Neural cell (in vitro differentiated cells): ENCODE results near the gene CKLF. TPM values are rescaled to one million over a fixed set of nuclear protein-coding genes. Genes with fewer than 3 reads are reported as not detected.

Experiments used
- H2AFZ ChIP-seq: fragments of 200-600, 300-800 bp; sonication (generic), shearing (Covaris generic); 2 replicates; pipeline ENCODE4 v1.6.0; 2014; ENCODE audit warnings: low read depth, mild to moderate bottlenecking, antibody characterized with exemption, low read length, moderate library complexity
- H3F3A ChIP-seq: fragments of 200-600 bp; shearing (Covaris generic); 2 replicates; pipeline ENCODE4 v1.6.1; 2016; ENCODE audit warnings: mild to moderate bottlenecking, moderate library complexity, mixed read lengths, antibody characterized with exemption, low read length; ENCODE audit not compliant: insufficient read depth, poor library complexity, severe bottlenecking
- H3K27ac ChIP-seq: fragments of 200-600, 300-800 bp; sonication (generic), shearing (Covaris generic); 2 replicates; pipeline ENCODE4 v1.5.1; 2014; ENCODE audit warnings: mild to moderate bottlenecking, low read length, moderate library complexity
- H3K27me3 ChIP-seq: fragments of 300-800, 200-600 bp; sonication (generic), shearing (Covaris generic); 2 replicates; pipeline ENCODE4 v1.6.0; 2014; ENCODE audit warnings: mild to moderate bottlenecking, low read depth, low read length, moderate library complexity; ENCODE audit not compliant: insufficient read depth
- H3K36me3 ChIP-seq: fragments of 300-800, 200-600 bp; sonication (generic), shearing (Covaris generic); 2 replicates; pipeline ENCODE4 v1.5.1; 2014; ENCODE audit warnings: mild to moderate bottlenecking, antibody characterized with exemption, low read length, moderate library complexity; ENCODE audit not compliant: insufficient read depth
- H3K4me2 ChIP-seq: fragments of 300-800, 200-600 bp; sonication (generic), shearing (Covaris generic); 2 replicates; pipeline ENCODE4 v1.6.0; 2014; ENCODE audit warnings: mild to moderate bottlenecking, low read length
- H3K4me3 ChIP-seq: fragments of 300-800, 200-600 bp; sonication (generic), shearing (Covaris generic); 2 replicates; pipeline ENCODE4 v1.5.1; 2014; ENCODE audit warnings: mild to moderate bottlenecking, low read length, moderate library complexity
- H3K79me2 ChIP-seq: fragments of 200-600 bp; shearing (Covaris generic); replicated peaks from 2 replicates; pipeline ENCODE4 v1.6.0; 2014; ENCODE audit warnings: mild to moderate bottlenecking, low read length, moderate library complexity; ENCODE audit not compliant: insufficient read depth
- H3K9ac ChIP-seq: fragments of 300-800, 200-600 bp; sonication (generic), shearing (Covaris generic); 2 replicates; pipeline ENCODE4 v1.6.1; 2016; ENCODE audit warnings: mild to moderate bottlenecking, low read length, mixed read lengths
- H3K9me2 ChIP-seq: fragments of 200-600 bp; shearing (Covaris generic); 2 replicates; pipeline ENCODE4 v1.6.1; 2016; ENCODE audit warnings: mild to moderate bottlenecking, low read length, mixed read lengths; ENCODE audit not compliant: insufficient read depth
- H3K9me3 ChIP-seq: fragments of 200-600, 300-800 bp; sonication (generic), shearing (Covaris generic); 2 replicates; pipeline ENCODE4 v1.6.1; 2016; ENCODE audit warnings: mild to moderate bottlenecking, mixed run types, low read length, moderate library complexity, mixed read lengths
- H4K20me1 ChIP-seq: fragments of 200-600 bp; shearing (Covaris generic); 2 replicates; pipeline ENCODE4 v1.6.1; 2016; ENCODE audit warnings: mild to moderate bottlenecking, mixed run types; ENCODE audit not compliant: insufficient read depth
- CTCF ChIP-seq: fragments of 450-650 bp; IDR thresholded peaks from 2 replicates; pipeline ENCODE4 v1.5.1; 2014; ENCODE audit warnings: antibody characterized with exemption, mild to moderate bottlenecking, moderate library complexity; ENCODE audit not compliant: poor library complexity, severe bottlenecking
- EP300 ChIP-seq: fragments of 450-650 bp; conservative IDR thresholded peaks from 2 replicates; pipeline ENCODE4 v1.6.1; 2014; ENCODE audit warnings: antibody characterized with exemption, mild to moderate bottlenecking, moderate library complexity; ENCODE audit not compliant: poor library complexity, severe bottlenecking
- EZH2 ChIP-seq: fragments of 200-600, 300-800 bp; shearing (Covaris generic), sonication (generic); IDR thresholded peaks from 2 replicates; pipeline ENCODE4 v1.6.1; 2014; ENCODE audit warnings: antibody characterized with exemption, low read length, borderline replicate concordance, mild to moderate bottlenecking; ENCODE audit not compliant: insufficient read depth, poor library complexity, severe bottlenecking
- MXI1 ChIP-seq: fragments of 450-650 bp; conservative IDR thresholded peaks from 2 replicates; pipeline ENCODE4 v1.6.1; 2014; ENCODE audit warnings: antibody characterized with exemption, mild to moderate bottlenecking; ENCODE audit not compliant: poor library complexity, severe bottlenecking
- POLR2AphosphoS5 ChIP-seq: IDR thresholded peaks from 2 replicates; pipeline ENCODE4 v1.6.1; 2012
- RAD21 ChIP-seq: fragments of 450-650 bp; conservative IDR thresholded peaks from 2 replicates; pipeline ENCODE4 v1.6.1; 2014; ENCODE audit warnings: antibody characterized with exemption, mild to moderate bottlenecking, moderate library complexity
- REST ChIP-seq: IDR thresholded peaks from 2 replicates; pipeline ENCODE4 v1.6.1; 2012; ENCODE audit warnings: borderline replicate concordance
- SMC3 ChIP-seq: fragments of 450-650 bp; conservative IDR thresholded peaks from 2 replicates; pipeline ENCODE4 v1.6.1; 2014; ENCODE audit warnings: antibody characterized with exemption, mild to moderate bottlenecking, moderate library complexity; ENCODE audit not compliant: poor library complexity
- TAF1 ChIP-seq: IDR thresholded peaks from 2 replicates; pipeline ENCODE4 v1.6.1; 2012; ENCODE audit warnings: low read depth
- polyA plus RNA-seq: library from polyadenylated mRNA; depleted of rRNA; stranded (reverse); fragments of >200 nt; gene quantifications from 2 replicates; pipeline ENCODE4 v1.2.3, GENCODE V29; 2014

The CKLF gene
- polyA plus RNA-seq, 1 donor from 2014 or later = 40.8 TPM

- Histone ChIP-seq H3K9me2 (no peaks in the 10 kb centered on the region), H4K20me1 (no peaks in the 10 kb centered on the region), H3K4me3 (no peak overlapping the region), H3K9ac (no peak overlapping the region), H2AFZ (no peak overlapping the region), H3K79me2 (no peaks in the 10 kb centered on the region), H3K36me3 (no peaks in the 10 kb centered on the region), H3K9me3 (no peaks in the 10 kb centered on the region), H3K27ac (no peak overlapping the region), H3K4me2 (no peak overlapping the region), H3F3A (no peaks in the 10 kb centered on the region), H3K27me3 (no peaks in the 10 kb centered on the region)
- TF ChIP-seq EZH2 (no peak), SMC3 (no peak), EP300 (no peak), CTCF (no peak), MXI1 (no peak), POLR2AphosphoS5 (no peak), TAF1 (no peak), RAD21 (no peak), REST (no peak)
Measured at GRCh38 chr16:66534376-66534799, 18.0 kb upstream of the CKLF start.

GRCh38 chr16:66536525-66536924 lies 15.9 kb upstream of the CKLF start:
- no peaks in the 10 kb centered on the region for H4K20me1 ChIP-seq
- no peaks in the 10 kb centered on the region for H3F3A ChIP-seq
- no peak overlapping the region for H3K4me2 ChIP-seq
- H3K27ac ChIP-seq = no peak overlapping the region
- H3K79me2 ChIP-seq = no peaks in the 10 kb centered on the region
- TF ChIP-seq MXI1 (no peak), EP300 (no peak), SMC3 (no peak), RAD21 (no peak)
- H2AFZ ChIP-seq = no peak overlapping the region
- no peaks in the 10 kb centered on the region for H3K36me3 ChIP-seq
- H3K27me3 ChIP-seq = no peaks in the 10 kb centered on the region
- no peaks in the 10 kb centered on the region for H3K9me2 ChIP-seq
- no peaks in the 10 kb centered on the region for H3K9me3 ChIP-seq
- H3K9ac ChIP-seq = no peak overlapping the region
- H3K4me3 ChIP-seq = no peak overlapping the region

- TF ChIP-seq POLR2AphosphoS5 = no peak
- TF ChIP-seq RAD21 = no peak
- no peak for TF ChIP-seq SMC3
- no peak for TF ChIP-seq REST
- no peak for TF ChIP-seq TAF1
- no peak for TF ChIP-seq MXI1
- no peak for TF ChIP-seq EP300
- TF ChIP-seq EZH2 = no peak
- TF ChIP-seq CTCF = no peak
- Histone ChIP-seq H3F3A (no peaks in the 10 kb centered on the region), H3K79me2 (no peaks in the 10 kb centered on the region), H3K9me2 (no peaks in the 10 kb centered on the region), H3K36me3 (no peaks in the 10 kb centered on the region), H3K4me3 (no peak overlapping the region), H4K20me1 (no peaks in the 10 kb centered on the region), H3K27me3 (no peaks in the 10 kb centered on the region), H2AFZ (no peak overlapping the region), H3K27ac (no peak overlapping the region), H3K9ac (no peak overlapping the region), H3K9me3 (no peaks in the 10 kb centered on the region), H3K4me2 (no peak overlapping the region)
Measured at GRCh38 chr16:66537236-66537635, 15.1 kb upstream of the CKLF start.
